VCaP (cell line): Measurements from ENCODE around the gene DEPP1.

Experiments
- H3K27ac ChIP-seq: fragments of 450-650 bp; 2 replicates; pipeline ENCODE4 v1.5.1; 2017
- CTCF ChIP-seq: fragments of 450-650 bp; conservative IDR thresholded peaks from 2 replicates; pipeline ENCODE4 v1.5.1; 2017; ENCODE audit warnings: mild to moderate bottlenecking, moderate library complexity

The DEPP1 gene

GRCh38 chr10:44961931-44962750, 16.5 kb downstream of the DEPP1 start:
- no peak for TF ChIP-seq CTCF
- H3K27ac ChIP-seq, result no peak overlapping the region

DNA sequence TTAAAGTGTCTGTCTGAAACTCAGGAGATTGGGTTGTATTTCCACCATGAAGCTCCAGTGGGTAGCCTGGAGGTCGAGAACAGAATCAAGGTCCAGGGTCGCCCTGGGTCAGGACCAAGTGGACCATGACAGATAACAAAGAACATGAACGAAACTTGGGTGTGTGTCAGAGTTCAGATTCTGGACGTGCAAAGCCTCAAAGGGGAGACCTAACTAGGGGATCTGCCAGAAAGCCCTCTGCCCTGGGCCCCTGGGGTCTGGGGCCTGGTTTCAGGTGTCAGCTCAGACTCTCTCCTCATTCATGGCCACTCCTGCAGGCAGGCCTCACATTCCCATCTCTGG, 17.4 kb downstream of the DEPP1 start:
- H3K27ac ChIP-seq, result no peak overlapping the region
- TF ChIP-seq CTCF, result no peak

DNA sequence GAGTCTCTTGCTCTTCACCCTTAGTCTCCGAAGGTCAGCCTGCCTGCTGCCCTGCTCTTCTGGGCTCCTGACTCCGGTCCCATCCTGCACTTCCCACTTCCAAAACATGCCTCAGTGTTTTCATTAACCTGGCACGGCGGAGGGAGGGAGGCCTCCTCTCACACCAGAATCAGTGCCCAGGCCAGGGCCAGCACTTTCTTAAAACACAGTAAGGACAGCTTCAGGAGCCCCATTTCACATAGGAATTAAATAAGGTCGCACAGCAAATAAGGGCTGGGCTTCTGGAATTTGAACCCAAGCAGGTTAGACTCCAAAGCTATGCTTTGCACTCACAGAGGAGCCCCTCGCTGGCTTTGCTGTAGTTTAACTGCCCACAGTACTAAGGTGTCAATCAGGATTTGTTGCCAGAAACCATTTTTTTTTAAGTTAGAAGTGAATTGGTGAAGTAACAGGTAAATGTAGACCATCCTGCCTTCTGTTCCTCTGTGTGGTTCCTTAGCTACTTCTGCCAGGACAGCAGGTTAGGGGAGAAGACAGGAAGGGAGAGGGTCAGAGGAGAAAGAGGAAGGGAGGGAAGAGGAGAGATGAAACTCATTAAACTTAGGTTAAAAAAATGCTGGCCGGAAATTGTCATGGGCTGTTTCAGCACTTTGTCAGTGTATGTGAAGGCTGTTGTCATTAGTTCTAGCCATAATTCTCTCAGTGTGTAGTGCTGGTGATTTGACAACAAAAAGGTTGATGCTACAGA, 18.0 kb downstream of the DEPP1 start:
- H3K27ac ChIP-seq, result peak overlapping the region; percentile 71; the same call in 1 of the 2 replicates
- TF ChIP-seq CTCF, result no peak

GRCh38 chr10:44960088-44960460, 18.5 kb downstream of the DEPP1 start:
- H3K27ac ChIP-seq, result peak overlapping the region; percentile 71
- TF ChIP-seq CTCF, result no peak

DNA sequence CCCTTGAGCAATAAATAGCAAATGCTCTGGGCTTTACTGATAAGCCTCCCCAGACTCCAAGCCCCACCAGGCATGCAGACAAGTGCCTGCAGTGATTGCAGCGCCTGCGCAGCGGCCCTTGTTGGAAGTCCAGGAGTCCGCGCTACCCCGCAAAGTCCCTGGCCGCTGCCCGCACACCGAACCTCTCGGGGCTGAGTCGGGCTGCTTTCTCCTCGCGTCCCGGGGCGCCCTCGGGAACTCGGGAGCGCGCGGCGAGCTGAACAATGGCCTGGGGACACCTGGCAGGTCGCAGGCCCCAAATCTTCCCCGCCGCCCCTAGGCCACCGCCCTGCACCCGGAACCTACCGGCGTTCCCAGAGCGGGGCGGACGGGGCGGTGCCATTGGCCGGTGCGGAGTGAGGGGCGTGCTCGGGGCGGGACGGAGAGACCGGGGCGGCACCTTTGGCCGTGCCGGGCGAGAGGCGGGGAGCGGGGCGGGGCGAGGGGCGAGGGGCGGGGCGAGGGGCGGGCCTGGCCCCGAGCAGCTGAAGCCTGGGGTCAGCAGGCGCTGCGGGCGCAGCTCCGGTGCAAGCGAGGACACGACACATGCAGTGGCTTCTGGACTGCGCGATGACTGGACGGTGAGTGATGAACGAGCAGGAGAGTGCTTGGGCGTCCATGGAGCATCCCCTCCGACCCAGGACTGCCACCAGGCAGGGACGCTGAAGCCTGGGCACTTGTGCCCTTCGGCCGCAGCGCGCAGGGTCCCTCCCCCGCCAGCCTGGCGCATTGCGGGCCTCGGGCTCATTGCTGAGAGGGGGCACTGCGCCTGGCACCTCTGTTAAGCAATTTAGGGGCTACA, 19.1 kb downstream of the DEPP1 start, which contains the start of gene RASSF4:
TSS of gene RASSF4 (plus strand) at position 556 of the 841 bp plus-strand sequence. CDS start 10,401 bp downstream, outside the sequence.
- peak within 1 kb of the TSS; percentile 71 for H3K27ac ChIP-seq
- no peak for TF ChIP-seq CTCF

- H3K27ac ChIP-seq, result peak overlapping the region; percentile 71
- TF ChIP-seq CTCF, result no peak
Observed at GRCh38 chr10:44958898-44959246, 19.7 kb downstream of the DEPP1 start.
